ENCODE data around the gene ZNF45. TPM values are rescaled to one million over a fixed set of nuclear protein-coding genes. Genes with fewer than 3 reads are reported as not detected.

The ZNF45 gene
- total RNA-seq, 1 experiment from 2014 or later, result 9.9 TPM

DNA sequence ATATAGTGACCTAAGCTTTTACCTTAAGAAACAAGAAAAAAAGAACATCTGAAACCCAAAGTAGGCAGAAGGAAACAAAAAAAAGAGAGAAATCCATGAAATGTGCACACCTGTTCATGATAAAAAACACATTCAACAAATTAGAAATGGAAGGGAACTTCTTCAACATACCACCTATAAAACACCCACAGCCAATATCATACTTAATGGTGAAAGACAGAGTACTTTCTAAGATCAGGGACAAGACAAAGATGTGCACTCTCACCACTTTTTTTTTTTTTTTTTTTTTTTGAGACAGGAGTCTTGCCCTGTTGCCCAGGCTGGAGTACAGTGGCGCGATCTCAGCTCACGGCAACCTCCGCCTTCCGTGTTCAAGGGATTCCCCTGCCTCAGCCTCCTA, 29.2 kb downstream of the ZNF45 start:
- no peaks in the 10 kb centered on the region for H3K4me1 Mint-ChIP-seq (ENCODE audit: insufficient read depth, unreplicated experiment)

DNA sequence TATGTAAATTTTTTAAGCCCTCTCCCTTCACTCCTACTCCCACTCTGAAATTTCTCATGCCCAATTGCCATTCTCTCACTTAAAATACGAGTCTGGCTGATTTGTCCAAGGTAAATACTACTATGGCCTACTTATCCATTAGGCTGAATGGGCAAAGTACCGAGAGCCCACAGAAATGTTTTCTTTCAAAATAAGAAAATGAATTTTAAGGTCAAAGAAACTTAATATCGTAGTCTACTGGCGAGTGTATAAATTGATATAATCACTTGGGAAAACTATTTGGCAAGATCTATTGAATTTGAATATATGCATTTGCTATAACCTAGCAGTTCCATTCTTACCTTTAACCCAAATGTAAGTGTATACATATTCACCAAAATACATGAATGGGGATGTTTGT, 32.7 kb downstream of the ZNF45 start:
- no peak for DNase-seq (ENCODE audit: unreplicated experiment)
- Mint-ChIP-seq H3K27ac (ENCODE audit: low read depth, unreplicated experiment) (no peak overlapping the region), H3K4me1 (ENCODE audit: insufficient read depth, unreplicated experiment) (no peaks in the 10 kb centered on the region), H3K27me3 (ENCODE audit: insufficient read depth, unreplicated experiment) (no peaks in the 10 kb centered on the region), H3K36me3 (ENCODE audit: insufficient read depth, unreplicated experiment) (peaks cover 13% of the 10 kb centered on the region), H3K9me3 (ENCODE audit: unreplicated experiment) (peaks cover 50% of the 10 kb centered on the region), H3K4me3 (ENCODE audit: unreplicated experiment) (peak overlapping the region; percentile 76)
- CTCF ChIA-PET, result no interaction called here
- POLR2A ChIA-PET, result interaction anchor here (1.0 to 1.1 kb wide), 2 partner anchors 12 to 33 kb away, joined by 3 to 5 read pairs; partner anchors contain the start of gene ZNF45
- BruUV-seq (replicated peaks), result no TSS peak
- TF ChIP-seq, protein P1, sequence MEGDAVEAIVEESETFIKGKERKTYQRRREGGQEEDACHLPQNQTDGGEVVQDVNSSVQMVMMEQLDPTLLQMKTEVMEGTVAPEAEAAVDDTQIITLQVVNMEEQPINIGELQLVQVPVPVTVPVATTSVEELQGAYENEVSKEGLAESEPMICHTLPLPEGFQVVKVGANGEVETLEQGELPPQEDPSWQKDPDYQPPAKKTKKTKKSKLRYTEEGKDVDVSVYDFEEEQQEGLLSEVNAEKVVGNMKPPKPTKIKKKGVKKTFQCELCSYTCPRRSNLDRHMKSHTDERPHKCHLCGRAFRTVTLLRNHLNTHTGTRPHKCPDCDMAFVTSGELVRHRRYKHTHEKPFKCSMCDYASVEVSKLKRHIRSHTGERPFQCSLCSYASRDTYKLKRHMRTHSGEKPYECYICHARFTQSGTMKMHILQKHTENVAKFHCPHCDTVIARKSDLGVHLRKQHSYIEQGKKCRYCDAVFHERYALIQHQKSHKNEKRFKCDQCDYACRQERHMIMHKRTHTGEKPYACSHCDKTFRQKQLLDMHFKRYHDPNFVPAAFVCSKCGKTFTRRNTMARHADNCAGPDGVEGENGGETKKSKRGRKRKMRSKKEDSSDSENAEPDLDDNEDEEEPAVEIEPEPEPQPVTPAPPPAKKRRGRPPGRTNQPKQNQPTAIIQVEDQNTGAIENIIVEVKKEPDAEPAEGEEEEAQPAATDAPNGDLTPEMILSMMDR (IDR thresholded peaks at IDR 0.05; ENCODE audit: unreplicated experiment), result no peak
- intact Hi-C loops (cut with micrococcal nuclease), result no loop called here

More for the DNA sequence above, 29.2 kb downstream of the ZNF45 start:
- intact Hi-C loops (cut with micrococcal nuclease), result no loop called here
- no peak overlapping the region for H3K27ac Mint-ChIP-seq (ENCODE audit: low read depth, unreplicated experiment)
- TF ChIP-seq, protein P1 (IDR thresholded peaks at IDR 0.05; ENCODE audit: unreplicated experiment), result no peak
- no peak for DNase-seq (ENCODE audit: unreplicated experiment)
- no peaks in the 10 kb centered on the region for H3K27me3 Mint-ChIP-seq (ENCODE audit: insufficient read depth, unreplicated experiment)
- CTCF ChIA-PET, result interaction anchor here (0.6 kb wide), 1 partner anchor 623 kb away, joined by 4 read pairs; no protein-coding TSS in a partner anchor
- POLR2A ChIA-PET, result no interaction called here
- H3K9me3 Mint-ChIP-seq (ENCODE audit: unreplicated experiment), result peaks cover 49% of the 10 kb centered on the region
- no peak overlapping the region for H3K4me3 Mint-ChIP-seq (ENCODE audit: unreplicated experiment)
- no TSS peak for BruUV-seq (replicated peaks)
- H3K36me3 Mint-ChIP-seq (ENCODE audit: insufficient read depth, unreplicated experiment), result peaks cover 6% of the 10 kb centered on the region

DNA sequence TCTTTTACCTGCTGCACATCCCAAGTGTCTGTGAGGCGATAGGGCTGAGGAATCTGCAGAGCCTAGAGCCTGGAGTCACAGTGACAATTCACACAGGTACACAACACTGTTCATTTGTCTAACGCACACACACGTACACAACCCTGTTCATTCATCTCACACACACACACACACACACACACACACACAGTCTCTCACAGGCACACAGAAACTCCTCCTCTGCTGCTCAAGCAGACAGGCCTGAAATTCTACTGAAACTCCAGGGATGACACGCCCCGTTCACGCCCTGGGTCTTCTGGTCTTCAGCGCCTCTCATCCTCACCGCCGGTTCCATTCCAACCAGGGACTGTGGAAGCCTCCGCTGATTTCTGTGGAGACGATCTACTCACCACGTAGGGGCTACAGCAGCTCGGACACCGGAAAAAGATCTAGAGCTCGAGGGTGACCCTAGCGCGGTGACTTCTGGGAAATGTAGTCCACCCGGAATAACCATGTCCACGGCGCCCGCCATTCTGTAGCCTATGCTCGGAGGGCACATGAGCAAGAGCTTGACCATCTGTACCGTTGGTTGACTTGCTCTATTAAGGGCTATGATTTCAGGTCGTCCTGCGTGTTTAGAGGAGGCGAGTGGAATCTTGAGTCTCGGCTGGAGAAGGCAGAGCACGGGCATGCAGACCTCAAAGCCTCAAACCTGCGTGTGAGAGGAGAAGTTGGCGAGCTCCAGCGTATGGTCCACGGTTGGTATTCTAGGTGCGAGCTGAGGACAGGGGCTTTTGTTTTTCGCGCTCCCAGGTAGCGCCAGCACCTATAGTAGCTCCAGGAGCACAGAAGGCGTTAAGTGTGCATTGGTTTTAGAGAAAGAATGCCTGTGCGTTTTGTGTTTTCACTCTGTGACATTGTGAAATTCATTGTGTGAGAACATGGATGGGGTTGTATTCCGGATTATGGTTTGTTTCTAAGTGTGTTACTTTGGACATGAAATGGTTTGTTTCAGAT, 33.4 kb downstream of the ZNF45 start:
- TF ChIP-seq, protein P1 (IDR thresholded peaks at IDR 0.05; ENCODE audit: unreplicated experiment), result no peak
- peaks cover 43% of the 10 kb centered on the region for H3K9me3 Mint-ChIP-seq (ENCODE audit: unreplicated experiment)
- TSS peak; percentile 71 for BruUV-seq (replicated peaks)
- intact Hi-C loops (cut with micrococcal nuclease), result no loop called here
- peaks cover 13% of the 10 kb centered on the region for H3K36me3 Mint-ChIP-seq (ENCODE audit: insufficient read depth, unreplicated experiment)
- peak; percentile 79 for DNase-seq (ENCODE audit: unreplicated experiment)
- no peaks in the 10 kb centered on the region for H3K4me1 Mint-ChIP-seq (ENCODE audit: insufficient read depth, unreplicated experiment)
- H3K27ac Mint-ChIP-seq (ENCODE audit: low read depth, unreplicated experiment), result no peak overlapping the region
- peak overlapping the region; percentile 76 for H3K4me3 Mint-ChIP-seq (ENCODE audit: unreplicated experiment)
- ChIA-PET CTCF (no interaction called here), POLR2A (interaction anchor here (1.0 to 1.1 kb wide), 2 partner anchors 11 to 33 kb away, joined by 3 to 5 read pairs; partner anchors contain the start of gene ZNF45)
- H3K27me3 Mint-ChIP-seq (ENCODE audit: insufficient read depth, unreplicated experiment), result no peaks in the 10 kb centered on the region

DNA sequence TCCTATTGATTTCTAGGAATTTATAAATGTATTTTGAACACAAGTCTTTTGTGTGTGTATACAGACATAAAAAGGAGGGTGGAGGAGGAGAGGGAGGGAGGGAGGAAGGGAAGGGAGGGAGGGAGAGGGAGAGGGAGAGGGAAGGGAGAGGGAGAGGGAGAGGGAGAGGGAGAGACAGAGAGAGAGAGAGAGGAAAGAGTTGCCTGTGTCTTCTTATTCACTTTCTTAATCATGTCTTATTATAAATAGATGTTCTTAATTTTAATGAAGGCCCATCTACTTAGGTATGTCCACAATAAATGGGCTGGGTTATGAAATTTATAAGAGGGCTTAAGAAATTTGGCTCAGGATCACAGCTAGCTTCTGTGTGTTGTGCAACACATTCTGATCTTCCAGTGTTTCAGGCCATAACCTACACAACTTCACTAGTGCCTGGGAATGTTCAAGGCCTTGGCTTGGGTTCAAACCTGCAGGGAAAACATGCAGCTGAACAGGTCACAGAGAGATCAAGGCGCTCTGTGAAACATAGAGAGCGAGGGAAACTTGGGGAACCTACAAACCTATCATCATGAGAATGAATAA, 39.3 kb downstream of the ZNF45 start:
- TF ChIP-seq, protein P1 (IDR thresholded peaks at IDR 0.05; ENCODE audit: unreplicated experiment), result no peak
- no peak overlapping the region for H3K4me3 Mint-ChIP-seq (ENCODE audit: unreplicated experiment)
- no peaks in the 10 kb centered on the region for H3K4me1 Mint-ChIP-seq (ENCODE audit: insufficient read depth, unreplicated experiment)
- no peak overlapping the region for H3K27ac Mint-ChIP-seq (ENCODE audit: low read depth, unreplicated experiment)
- H3K36me3 Mint-ChIP-seq (ENCODE audit: insufficient read depth, unreplicated experiment), result peaks cover 7% of the 10 kb centered on the region
- H3K27me3 Mint-ChIP-seq (ENCODE audit: insufficient read depth, unreplicated experiment), result no peaks in the 10 kb centered on the region
- intact Hi-C loops (cut with micrococcal nuclease), result no loop called here
- ChIA-PET CTCF (no interaction called here), POLR2A (no interaction called here)
- H3K9me3 Mint-ChIP-seq (ENCODE audit: unreplicated experiment), result peaks cover 17% of the 10 kb centered on the region
- no TSS peak for BruUV-seq (replicated peaks)
- peak; percentile 41 for DNase-seq (ENCODE audit: unreplicated experiment)
